H1 (cell line): ENCODE measurements around the gene FAH. TPM values are rescaled to one million over a fixed set of nuclear protein-coding genes. Genes with fewer than 3 reads are reported as not detected.

Source experiments
- CTCF ChIA-PET: fragments of 300-600 bp; sonication (Branson Sonifier 250); formaldehyde crosslinking; loops from one replicate; lab custom pipeline; 2021; ENCODE audit not compliant: partially characterized antibody; lab: Charles Lee
- POLR2A ChIA-PET: fragments of 300-600 bp; sonication (Branson Sonifier 250); formaldehyde crosslinking; loops from one replicate; lab custom pipeline; 2021; ENCODE audit warnings: inconsistent platforms; ENCODE audit not compliant: partially characterized antibody; lab: Charles Lee
- DNase-seq, 2 experiments: peaks; one replicate each; pipeline versions ENCODE4 v3.0.0 to v3.0.0-alpha.2; 2010 to 2022; ENCODE audit warnings: low spot score in 2 of 2, low read depth in 1 of 2, mixed read lengths in 1 of 2
- FAIRE-seq: peaks from 2 replicates; lab custom pipeline; 2011; peaks lifted over from hg19 to GRCh38; lab: Jason Lieb, UNC
- H2AFZ ChIP-seq: 2 replicates; pipeline ENCODE4 v1.8.1; 2012; ENCODE audit warnings: low read length, inconsistent platforms
- H2AK5ac ChIP-seq: 2 replicates; pipeline ENCODE4 v1.6.1; 2013; ENCODE audit warnings: low read depth, low read length
- H2BK120ac ChIP-seq: replicated peaks from 2 replicates; pipeline ENCODE3; 2013; ENCODE audit warnings: low read depth, low read length, inconsistent platforms
- H2BK12ac ChIP-seq: 2 replicates; pipeline ENCODE4 v1.6.1; 2013; ENCODE audit warnings: low read depth, low read length
- H2BK15ac ChIP-seq: 2 replicates; pipeline ENCODE4 v1.6.1; 2013; ENCODE audit warnings: low read length
- H2BK20ac ChIP-seq: 2 replicates; pipeline ENCODE4 v1.6.1; 2013; ENCODE audit warnings: low read length
- H2BK5ac ChIP-seq: 2 replicates; pipeline ENCODE4 v1.6.1; 2013; ENCODE audit warnings: low read depth, low read length
- H3K14ac ChIP-seq: 2 replicates; pipeline ENCODE4 v1.6.1; 2013; ENCODE audit warnings: inconsistent platforms; ENCODE audit not compliant: insufficient read length
- H3K18ac ChIP-seq: 2 replicates; pipeline ENCODE4 v1.6.1; 2013; ENCODE audit warnings: low read length; ENCODE audit errors: extremely low read depth
- H3K23ac ChIP-seq: 2 replicates; pipeline ENCODE4 v1.6.1; 2013; ENCODE audit warnings: inconsistent platforms; ENCODE audit not compliant: insufficient read length
- H3K23me2 ChIP-seq: 2 replicates; pipeline ENCODE4 v1.6.1; 2013; ENCODE audit warnings: low read depth, low read length
- H3K27ac ChIP-seq: 2 replicates; pipeline ENCODE4 v1.6.1; 2011; ENCODE audit warnings: low read depth, low read length, inconsistent platforms
- H3K27me3 ChIP-seq, 4 experiments: replicated peaks in 1 of 4; 1 replicate in 1 of 4; 2 replicates in 3 of 4; pipeline versions ENCODE4 v1.6.1 to v1.8.1; 2011 to 2013; ENCODE audit warnings: low read length in 3 of 4, mild to moderate bottlenecking in 3 of 4, inconsistent platforms in 2 of 4, mixed read lengths in 2 of 4, moderate library complexity in 1 of 4; ENCODE audit not compliant: control insufficient read depth in 3 of 4, insufficient read depth in 3 of 4; ENCODE audit errors: extremely low read depth in 1 of 4
- H3K36me3 ChIP-seq, 4 experiments: 2 replicates each; pipeline versions ENCODE4 v1.6.1 to v1.8.1; 2011 to 2013; ENCODE audit warnings: mild to moderate bottlenecking in 4 of 4, low read length in 3 of 4, moderate library complexity in 2 of 4, control low read depth in 1 of 4, inconsistent platforms in 1 of 4; ENCODE audit not compliant: insufficient read depth in 4 of 4, control insufficient read depth in 2 of 4
- H3K4ac ChIP-seq: replicated peaks from 2 replicates; pipeline ENCODE3; 2013; ENCODE audit warnings: low read length, low read depth, mixed read lengths, inconsistent platforms; ENCODE audit not compliant: insufficient read length
- H3K4me1 ChIP-seq, 4 experiments: replicated peaks in 1 of 4; 1 replicate in 1 of 4; 2 replicates in 3 of 4; pipeline versions ENCODE4 v1.6.1 to v1.8.1; 2011 to 2013; ENCODE audit warnings: low read length in 3 of 4, inconsistent platforms in 2 of 4, mixed read lengths in 1 of 4; ENCODE audit not compliant: insufficient read depth in 4 of 4, control insufficient read depth in 3 of 4
- H3K4me2 ChIP-seq, 2 experiments: 2 replicates each; pipeline versions ENCODE4 v1.6.1 to v1.8.1; 2011 to 2013; ENCODE audit warnings: low read depth in 2 of 2, low read length in 2 of 2, control low read depth in 1 of 2, inconsistent platforms in 1 of 2, mild to moderate bottlenecking in 1 of 2; ENCODE audit not compliant: insufficient read depth in 1 of 2
- H3K4me3 ChIP-seq, 4 experiments: fragments of 200-600, 300-600 bp in 1 of 4; sonication (generic), shearing (Covaris generic), sonication (Bioruptor Twin) in 1 of 4; 2 replicates each; pipeline versions ENCODE4 v1.5.1 to v1.8.1; 2011 to 2016; ENCODE audit warnings: low read length in 4 of 4, low read depth in 3 of 4, control low read depth in 2 of 4, inconsistent platforms in 2 of 4, mild to moderate bottlenecking in 2 of 4, mixed read lengths in 1 of 4, moderate library complexity in 1 of 4; ENCODE audit not compliant: insufficient read depth in 2 of 4; ENCODE audit errors: extremely low read depth in 1 of 4
- H3K56ac ChIP-seq: replicated peaks from 2 replicates; pipeline ENCODE3; 2013; ENCODE audit warnings: low read depth, mild to moderate bottlenecking, mixed read lengths, low read length, inconsistent platforms; ENCODE audit not compliant: insufficient read length
- H3K79me1 ChIP-seq: 2 replicates; pipeline ENCODE4 v1.6.1; 2013; ENCODE audit warnings: low read depth, low read length, control low read depth
- H3K79me2 ChIP-seq, 2 experiments: 2 replicates each; pipeline versions ENCODE4 v1.6.1 to v1.8.1; 2012 to 2013; ENCODE audit warnings: low read length in 2 of 2, mild to moderate bottlenecking in 2 of 2, inconsistent platforms in 1 of 2; ENCODE audit not compliant: insufficient read depth in 2 of 2, control insufficient read depth in 1 of 2
- H3K9ac ChIP-seq, 4 experiments: replicated peaks in 1 of 4; 1 replicate in 1 of 4; 2 replicates in 3 of 4; pipeline versions ENCODE4 v1.6.1 to v1.8.1; 2011 to 2013; ENCODE audit warnings: low read depth in 3 of 4, low read length in 3 of 4, control low read depth in 2 of 4, mild to moderate bottlenecking in 2 of 4, moderate library complexity in 2 of 4, inconsistent platforms in 1 of 4; ENCODE audit errors: extremely low read depth in 1 of 4
- H3K9me3 ChIP-seq, 2 experiments: 2 replicates each; pipeline versions ENCODE4 v1.6.1 to v1.8.1; 2012 to 2013; ENCODE audit warnings: mild to moderate bottlenecking in 2 of 2, moderate library complexity in 2 of 2, control low read depth in 1 of 2, inconsistent platforms in 1 of 2, low read depth in 1 of 2, low read length in 1 of 2, mixed read lengths in 1 of 2; ENCODE audit not compliant: insufficient read depth in 2 of 2
- H4K20me1 ChIP-seq, 2 experiments: replicated peaks in 1 of 2; 2 replicates each; pipeline versions ENCODE3 to v1.8.1; 2011 to 2013; ENCODE audit warnings: inconsistent platforms in 2 of 2, low read length in 2 of 2, mild to moderate bottlenecking in 1 of 2; ENCODE audit not compliant: insufficient read depth in 2 of 2, control insufficient read depth in 1 of 2
- H4K5ac ChIP-seq: 2 replicates; pipeline ENCODE4 v1.6.1; 2013; ENCODE audit warnings: low read length, low read depth, mixed read lengths, inconsistent platforms; ENCODE audit not compliant: insufficient read length
- H4K8ac ChIP-seq: 2 replicates; pipeline ENCODE4 v1.8.0; 2013; ENCODE audit warnings: mild to moderate bottlenecking, moderate library complexity, low read length, inconsistent platforms; ENCODE audit not compliant: insufficient read depth; ENCODE audit errors: extremely low read depth
- H4K91ac ChIP-seq: replicated peaks from 2 replicates; pipeline ENCODE3; 2013; ENCODE audit warnings: low read length, mixed read lengths, inconsistent platforms; ENCODE audit not compliant: insufficient read length
- BRCA1 ChIP-seq: IDR thresholded peaks from 2 replicates; pipeline ENCODE4 v1.6.1; 2012; ENCODE audit warnings: low read depth, low read length, improper control_type of control experiment
- WGBS, 2 experiments: shearing (Covaris generic) in 1 of 2; methylation state at CpG; one replicate each; pipeline versions ENCODE4 v1.1.6 to v1.1.7; 2013 to 2015; ENCODE audit warnings: low lambda C conversion rate in 2 of 2, mixed read lengths in 2 of 2, inconsistent platforms in 1 of 2, low coverage in 1 of 2, missing lambda C conversion rate in 1 of 2; ENCODE audit not compliant: insufficient replicate concordance in 2 of 2, insufficient coverage in 1 of 2, insufficient read length in 1 of 2; ENCODE audit errors: extremely low coverage in 1 of 2, missing lambda C conversion rate in 1 of 2; 5-methylcytosine and 5-hydroxymethylcytosine counted together
- polyA plus RNA-seq, 7 experiments: library from polyadenylated mRNA; depleted of rRNA in 3 of 7; stranded (reverse) in 5 of 7; unstranded in 2 of 7; fragments of >200 nt in 5 of 7; fragments of 200-250 nt in 2 of 7; gene quantifications; 1 replicate in 5 of 7; 2 replicates in 1 of 7; 4 replicates in 1 of 7; pipeline versions ENCODE4 v1.2.1 to v1.2.3, GENCODE V29; 2011 to 2013; ENCODE audit warnings: missing spikeins in 2 of 7, mixed read lengths in 2 of 7
- total RNA-seq: library from RNA; stranded (reverse); fragmentation: NEBNext Ultra II Directional; extraction: Animal tissue kit (Norgen Biotek cat#: 25700); gene quantifications from 2 replicates; pipeline ENCODE4 v1.2.1, GENCODE V29; 2021

Gene FAH
- total and polyA plus RNA-seq, 2 of the 8 experiments (the other 6 are each of a cell fraction or from before 2014, with no cell fraction given) = 20.0 to 21.7 TPM

DNA sequence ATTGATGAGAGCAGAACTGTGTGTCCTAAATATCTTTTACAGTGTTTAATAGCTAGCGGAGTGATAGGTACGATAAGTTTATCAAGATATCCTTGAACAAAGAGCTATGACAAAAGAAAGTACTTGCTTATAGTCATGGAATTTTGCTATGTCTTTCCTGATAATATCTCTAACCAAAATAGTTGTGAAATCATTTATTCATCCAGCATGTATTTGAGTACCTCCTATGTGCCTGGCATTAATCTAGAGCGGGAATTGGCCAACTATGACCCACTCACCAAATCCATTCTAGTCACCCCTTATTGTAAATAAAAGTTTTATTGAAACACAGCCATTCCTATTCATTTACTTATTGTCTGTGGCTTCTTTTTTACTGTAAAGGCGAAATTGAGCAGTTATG, 46.7 kb upstream of the FAH start:
- Histone ChIP-seq H2BK15ac (no peak overlapping the region), H3K4me3 (no peak overlapping the region), H2AK5ac (no peak overlapping the region), H3K79me1 (no peaks in the 10 kb centered on the region; the same call in 1 of the 2 replicates), H3K9me3 (no peaks in the 10 kb centered on the region), H3K27ac (no peak overlapping the region), H3K56ac (no peak overlapping the region), H3K36me3 (no peaks in the 10 kb centered on the region; a peak in 2 of 8 replicates), H2AFZ (no peak overlapping the region), H4K91ac (no peak overlapping the region), H4K20me1 (peaks cover 2 to 9% of the 10 kb centered on the region in 2 experiments), H3K14ac (no peak overlapping the region), H4K5ac (no peak overlapping the region), H3K23ac (no peak overlapping the region), H3K4ac (no peak overlapping the region), H3K27me3 (no peaks in the 10 kb centered on the region), H2BK120ac (no peak overlapping the region), H3K4me2 (no peak overlapping the region), H3K4me1 (peaks cover 0 to 6% (median 0%) of the 10 kb centered on the region in 4 experiments; a peak in 2 of 7 replicates), H3K79me2 (peaks cover 0 to 93% of the 10 kb centered on the region in 2 experiments; a peak in 3 of 4 replicates), H3K9ac (no peak overlapping the region), H3K18ac (no peak overlapping the region), H4K8ac (no peak overlapping the region), H2BK20ac (no peak overlapping the region), H2BK5ac (no peak overlapping the region), H2BK12ac (no peak overlapping the region), H3K23me2 (no peaks in the 10 kb centered on the region; the same call in 1 of the 2 replicates)
- no peak for FAIRE-seq
- ChIA-PET CTCF (interaction anchor here (4.2 kb wide), 1 partner anchor 17 kb away, joined by 20 read pairs; no protein-coding TSS in a partner anchor), POLR2A (interaction anchor here (1.2 kb wide), 1 partner anchor 10 kb away, joined by 4 read pairs; no protein-coding TSS in a partner anchor)
- WGBS, 2 experiments = 93% methylated on average over 4 of the region's 4 CpGs; no CpG with 5 or more reads in 1 of the 2 experiments
- DNase-seq = no peak
- TF ChIP-seq BRCA1 = no peak
